NCI-H460 (cell line): ENCODE data around the gene ALG12. TPM values are rescaled to one million over a fixed set of nuclear protein-coding genes. Genes with fewer than 3 reads are reported as not detected.

Experiments used
- DNase-seq: peaks from one replicate; pipeline ENCODE4 v3.0.0-alpha.2; 2016; ENCODE audit warnings: low read depth; ENCODE audit errors: extremely low read depth
- total RNA-seq: library from RNA; depleted of rRNA; stranded (reverse); fragments of >200 nt; shearing (Covaris generic); gene quantifications from 2 replicates; pipeline ENCODE4 v1.2.3, GENCODE V29; 2014

The ALG12 gene
- total RNA-seq, 1 experiment from 2014 or later, result 10.7 TPM

DNA sequence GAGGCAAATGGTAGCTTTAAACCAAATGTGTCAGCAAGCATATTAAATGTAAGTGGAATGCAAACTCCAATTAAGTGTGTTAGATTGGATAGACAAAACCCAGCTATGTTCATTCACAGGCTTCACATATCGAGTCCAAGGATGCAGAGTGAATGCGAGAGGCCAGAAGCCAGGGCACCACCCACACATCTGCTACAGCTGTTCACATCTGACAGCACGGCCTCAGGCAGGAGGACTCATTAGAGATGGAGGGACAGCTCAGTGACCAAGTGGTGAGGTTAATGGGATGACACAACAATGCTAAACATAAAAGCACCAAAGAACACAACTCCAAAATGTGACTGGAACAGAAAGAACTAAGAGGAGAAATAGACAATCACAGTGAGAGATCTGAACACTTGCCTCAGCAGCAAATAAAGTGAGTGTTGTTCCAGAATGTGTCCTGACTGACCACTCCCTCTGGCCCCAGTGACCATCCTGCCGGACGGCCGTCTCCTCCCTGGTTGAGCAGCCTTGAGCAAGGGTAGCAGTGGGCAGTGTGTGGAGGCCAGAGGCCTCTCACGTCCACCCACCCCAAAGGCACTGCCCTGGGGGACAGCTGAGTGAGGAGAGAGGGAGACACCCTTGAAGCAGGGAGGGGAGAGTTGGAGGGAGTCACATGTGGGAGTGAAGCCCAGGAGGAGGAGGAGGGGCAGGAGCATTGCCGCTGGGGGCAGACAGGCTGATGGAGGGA lies 23.8 kb downstream of the ALG12 start:
- no peak for DNase-seq

DNA sequence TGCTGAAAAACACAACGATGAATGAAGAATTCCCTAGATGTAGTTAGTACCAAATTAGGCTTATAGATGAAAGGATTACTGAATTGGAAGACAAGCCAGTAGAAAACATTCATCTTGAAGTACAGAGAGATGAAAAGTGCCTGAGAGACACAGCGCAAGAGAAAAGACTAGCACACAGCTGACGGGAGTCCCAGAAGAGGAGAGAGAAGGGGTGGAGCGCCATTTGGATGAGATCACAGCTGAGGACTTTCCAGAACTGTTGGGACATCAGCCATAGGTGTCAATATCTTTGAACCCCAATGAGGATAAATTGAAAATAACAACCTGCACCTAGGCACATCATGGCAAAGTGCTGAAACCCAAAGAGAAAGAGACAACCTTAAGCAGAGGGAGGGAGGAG lies 25.2 kb downstream of the ALG12 start:
- no peak for DNase-seq

DNA sequence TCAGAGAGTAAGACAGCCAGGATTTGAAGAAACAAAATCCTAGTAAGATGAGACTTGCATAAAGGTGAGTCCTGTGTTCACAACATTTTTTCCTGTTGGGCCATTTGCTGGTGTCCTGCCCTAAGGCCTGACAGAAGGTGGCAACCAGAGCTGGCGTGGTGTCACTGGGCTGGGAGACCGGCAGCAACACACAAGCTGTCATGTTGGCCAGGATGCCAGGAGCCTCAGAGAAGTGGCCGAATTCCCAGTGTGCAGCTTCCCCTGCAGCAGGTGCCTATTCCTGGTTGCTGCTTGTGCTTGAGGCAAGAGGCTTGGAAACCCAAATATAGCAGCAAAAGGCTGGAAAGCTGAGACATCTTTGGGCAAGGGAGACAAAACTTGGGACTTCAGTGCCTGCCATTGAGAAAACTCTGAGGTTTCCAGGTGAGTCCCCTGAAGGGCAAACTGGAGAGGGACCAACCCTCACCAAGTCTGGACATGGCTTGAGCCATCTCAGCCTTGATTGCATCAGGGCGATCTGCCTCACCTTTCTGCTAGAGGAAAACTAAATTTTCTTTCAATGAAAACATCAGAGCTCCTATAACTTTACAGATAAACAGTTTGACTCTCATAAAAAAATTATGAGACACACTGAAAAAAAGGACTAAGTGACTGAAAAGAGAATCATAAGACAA lies 25.9 kb downstream of the ALG12 start:
- no peak for DNase-seq

DNA sequence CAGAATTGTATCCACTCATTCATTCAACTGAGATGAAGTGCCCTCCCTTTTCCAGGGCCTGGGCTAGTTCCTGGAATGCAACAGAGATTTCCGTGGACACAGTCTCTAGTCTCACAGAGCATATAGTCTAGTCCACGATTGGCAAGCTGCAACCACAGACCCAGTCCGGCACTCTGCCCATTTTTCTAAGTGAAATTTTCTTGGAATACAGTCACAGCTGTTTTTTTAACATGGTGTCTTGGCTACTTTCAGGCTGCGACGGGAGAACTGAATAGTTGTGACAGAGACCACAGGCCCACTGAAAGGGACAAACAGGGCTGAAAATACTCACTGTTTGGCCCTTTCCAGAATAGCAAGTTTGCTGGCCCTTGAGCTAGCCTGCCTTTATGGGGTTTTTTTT lies 29.2 kb downstream of the ALG12 start:
- DNase-seq, result no peak

DNA sequence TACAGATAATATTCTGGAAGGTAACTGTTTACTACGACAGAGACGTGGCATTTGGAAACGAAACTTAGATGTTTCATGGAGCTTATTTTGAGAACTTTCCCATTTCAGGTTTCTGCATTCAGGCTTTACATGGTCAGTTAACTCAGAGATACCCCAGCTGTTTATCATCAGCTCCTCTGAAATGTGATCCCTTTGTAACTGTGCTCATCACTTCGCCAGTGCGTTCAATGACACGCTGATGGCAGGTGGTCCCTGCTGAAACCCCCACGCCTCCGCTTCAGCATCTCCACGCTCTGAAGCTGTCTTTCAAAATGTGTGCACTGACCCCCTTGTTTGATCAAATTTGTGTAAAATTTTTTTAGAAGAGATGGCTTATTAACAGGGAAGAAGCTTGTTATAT lies 30.5 kb downstream of the ALG12 start:
- DNase-seq, result no peak

DNA sequence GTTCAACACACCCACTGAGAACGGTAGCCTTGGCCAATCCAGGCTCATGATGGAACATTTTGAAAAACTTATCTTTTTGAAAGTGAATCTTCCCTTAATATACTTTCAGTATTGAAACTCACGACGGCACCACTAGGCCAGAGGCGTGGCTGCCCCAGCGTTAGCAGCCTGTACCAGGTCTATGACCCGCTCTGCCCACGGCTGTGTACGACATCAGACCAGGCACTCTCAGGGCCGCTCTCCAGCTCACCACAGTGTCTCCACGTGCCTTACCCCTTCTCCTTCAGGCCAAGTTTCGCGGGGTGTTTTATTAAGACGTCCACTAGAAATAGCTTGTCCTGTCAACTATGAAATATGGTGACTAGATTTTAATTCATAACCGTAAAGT lies 31.2 kb downstream of the ALG12 start:
- no peak for DNase-seq

DNA sequence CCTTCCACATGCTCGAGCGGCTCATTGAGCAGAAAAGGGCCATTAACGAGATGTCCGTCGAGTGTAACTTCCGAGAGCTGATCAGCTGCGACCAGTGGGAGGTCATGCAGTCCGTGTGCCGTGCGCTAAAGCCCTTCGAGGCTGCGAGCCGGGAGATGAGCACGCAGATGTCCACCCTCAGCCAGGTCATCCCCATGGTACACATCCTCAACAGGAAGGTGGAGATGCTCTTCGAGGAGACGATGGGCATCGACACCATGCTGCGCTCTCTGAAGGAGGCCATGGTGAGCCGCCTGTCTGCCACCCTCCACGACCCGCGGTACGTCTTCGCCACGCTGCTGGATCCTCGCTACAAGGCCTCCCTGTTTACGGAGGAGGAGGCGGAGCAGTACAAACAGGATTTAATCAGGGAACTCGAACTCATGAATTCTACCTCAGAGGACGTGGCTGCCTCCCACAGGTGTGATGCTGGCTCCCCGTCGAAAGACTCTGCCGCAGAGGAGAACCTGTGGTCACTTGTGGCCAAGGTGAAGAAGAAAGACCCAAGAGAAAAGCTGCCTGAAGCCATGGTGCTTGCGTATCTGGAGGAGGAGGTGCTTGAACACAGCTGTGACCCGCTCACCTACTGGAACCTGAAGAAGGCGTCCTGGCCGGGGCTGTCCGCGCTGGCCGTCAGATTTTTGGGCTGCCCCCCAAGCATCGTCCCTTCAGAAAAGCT lies 31.7 kb downstream of the ALG12 start:
- no peak for DNase-seq

DNA sequence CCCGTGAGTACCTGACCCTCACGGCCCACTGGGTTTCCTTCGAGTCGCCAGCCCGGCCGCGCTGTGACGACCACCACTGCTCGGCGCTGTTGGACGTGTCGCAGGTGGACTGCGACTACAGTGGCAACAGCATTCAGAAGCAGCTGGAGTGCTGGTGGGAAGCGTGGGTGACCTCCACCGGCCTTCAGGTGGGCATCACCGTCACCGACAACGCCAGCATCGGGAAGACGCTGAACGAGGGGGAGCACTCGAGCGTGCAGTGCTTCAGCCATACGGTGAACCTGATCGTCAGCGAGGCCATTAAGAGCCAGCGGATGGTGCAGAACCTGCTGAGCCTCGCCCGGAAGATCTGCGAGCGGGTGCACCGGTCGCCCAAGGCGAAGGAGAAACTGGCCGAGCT lies 32.4 kb downstream of the ALG12 start:
- DNase-seq, result no peak

DNA sequence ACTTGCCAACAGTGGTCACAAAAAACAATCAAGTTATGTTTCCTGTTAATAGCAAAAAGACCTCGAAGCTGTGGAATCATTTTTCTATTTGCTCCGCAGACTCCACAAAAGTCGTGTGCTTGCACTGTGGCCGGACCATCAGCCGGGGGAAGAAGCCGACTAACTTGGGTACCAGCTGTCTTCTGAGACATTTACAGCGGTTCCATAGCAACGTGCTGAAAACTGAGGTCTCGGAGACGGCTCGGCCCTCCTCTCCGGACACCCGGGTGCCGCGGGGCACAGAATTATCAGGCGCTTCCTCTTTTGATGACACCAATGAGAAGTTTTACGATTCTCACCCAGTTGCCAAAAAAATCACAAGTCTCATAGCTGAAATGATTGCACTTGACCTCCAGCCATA lies 33.0 kb downstream of the ALG12 start:
- DNase-seq, result no peak

DNA sequence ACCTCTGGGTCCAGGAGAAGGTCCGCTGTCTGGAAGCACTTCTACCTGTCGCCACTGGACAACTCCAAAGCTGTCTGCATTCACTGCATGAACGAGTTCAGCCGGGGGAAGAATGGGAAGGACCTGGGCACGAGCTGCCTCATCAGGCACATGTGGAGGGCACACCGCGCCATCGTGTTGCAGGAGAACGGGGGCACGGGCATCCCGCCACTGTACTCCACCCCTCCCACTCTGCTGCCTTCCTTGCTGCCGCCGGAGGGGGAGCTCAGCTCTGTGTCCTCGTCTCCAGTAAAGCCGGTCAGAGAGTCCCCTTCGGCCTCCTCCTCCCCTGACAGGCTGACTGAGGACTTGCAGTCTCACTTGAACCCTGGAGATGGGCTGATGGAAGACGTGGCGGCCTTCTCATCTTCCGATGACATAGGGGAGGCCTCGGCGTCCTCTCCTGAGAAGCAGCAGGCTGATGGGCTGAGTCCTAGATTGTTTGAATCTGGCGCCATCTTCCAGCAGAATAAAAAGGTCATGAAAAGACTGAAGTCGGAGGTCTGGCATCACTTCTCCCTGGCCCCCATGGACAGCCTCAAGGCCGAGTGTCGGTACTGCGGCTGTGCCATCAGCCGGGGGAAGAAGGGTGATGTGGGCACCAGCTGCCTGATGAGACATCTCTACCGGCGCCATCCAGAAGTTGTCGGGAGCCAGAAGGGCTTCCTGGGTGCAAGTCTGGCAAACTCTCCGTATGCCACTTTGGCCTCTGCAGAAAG lies 33.6 kb downstream of the ALG12 start:
- no peak for DNase-seq

DNA sequence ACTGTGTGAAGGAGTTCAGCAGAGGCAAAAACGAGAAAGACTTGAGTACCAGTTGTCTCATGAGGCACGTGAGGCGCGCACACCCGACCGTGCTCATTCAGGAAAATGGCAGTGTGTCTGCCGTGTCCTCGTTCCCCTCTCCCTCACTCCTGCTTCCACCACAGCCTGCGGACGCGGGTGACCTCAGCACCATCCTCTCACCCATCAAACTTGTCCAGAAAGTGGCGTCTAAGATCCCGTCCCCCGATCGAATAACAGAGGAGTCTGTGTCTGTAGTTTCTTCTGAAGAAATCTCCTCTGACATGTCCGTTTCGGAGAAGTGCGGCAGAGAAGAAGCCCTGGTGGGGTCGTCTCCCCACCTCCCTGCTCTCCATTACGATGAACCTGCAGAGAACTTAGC lies 34.2 kb downstream of the ALG12 start:
- no peak for DNase-seq

DNA sequence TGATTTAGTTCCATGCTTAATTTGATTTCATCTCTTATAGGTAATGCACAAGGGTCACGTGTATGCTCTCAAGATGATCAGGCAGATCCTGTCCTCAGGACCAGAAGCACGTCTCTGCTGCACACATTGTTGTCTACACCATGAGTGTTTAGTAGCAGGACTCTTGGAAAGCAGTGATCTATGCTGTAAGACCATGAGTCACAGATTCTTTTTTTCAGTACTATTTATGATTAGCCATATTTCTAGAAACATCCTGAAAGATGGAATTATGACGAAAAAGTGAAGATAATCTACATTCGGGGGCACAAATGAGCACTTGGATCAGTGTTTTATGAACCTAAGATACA lies 35.0 kb downstream of the ALG12 start:
- no peak for DNase-seq

DNA sequence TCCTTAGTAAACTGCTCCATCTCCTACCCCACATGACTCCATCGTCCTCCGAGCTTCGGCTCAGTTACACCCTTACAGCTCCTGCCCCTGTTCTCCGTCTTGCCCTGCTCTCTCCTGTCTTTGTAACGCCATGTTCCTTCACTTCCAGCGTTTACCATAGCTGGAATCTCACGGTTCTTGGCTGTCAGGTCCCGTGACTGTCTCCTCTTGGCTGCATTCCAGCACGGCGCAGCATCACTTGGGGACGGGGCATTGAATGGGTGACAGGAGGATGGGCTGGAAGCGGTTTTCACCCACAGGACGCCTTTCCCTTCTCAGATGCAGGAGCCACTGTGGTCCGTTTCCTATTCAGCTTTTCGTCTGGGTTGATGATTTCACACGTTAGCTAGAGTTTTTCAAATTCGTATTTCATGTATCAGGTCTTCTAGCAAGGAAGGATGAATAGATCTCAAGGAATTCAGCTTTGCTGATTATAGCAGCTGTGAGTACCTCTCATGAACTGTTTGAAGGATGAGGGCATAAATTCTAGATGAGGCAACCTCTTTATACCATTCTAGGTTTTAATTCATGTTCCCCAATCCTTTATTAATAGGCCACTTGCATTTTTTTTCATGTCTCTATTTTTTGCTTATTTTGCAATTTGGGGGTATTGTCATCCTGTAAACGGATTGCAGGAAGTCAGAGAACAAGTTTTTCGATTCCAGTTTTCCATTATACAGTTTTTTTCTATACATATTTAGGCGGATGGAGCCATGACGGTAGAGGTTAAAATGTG lies 35.5 kb downstream of the ALG12 start:
- no peak for DNase-seq

DNA sequence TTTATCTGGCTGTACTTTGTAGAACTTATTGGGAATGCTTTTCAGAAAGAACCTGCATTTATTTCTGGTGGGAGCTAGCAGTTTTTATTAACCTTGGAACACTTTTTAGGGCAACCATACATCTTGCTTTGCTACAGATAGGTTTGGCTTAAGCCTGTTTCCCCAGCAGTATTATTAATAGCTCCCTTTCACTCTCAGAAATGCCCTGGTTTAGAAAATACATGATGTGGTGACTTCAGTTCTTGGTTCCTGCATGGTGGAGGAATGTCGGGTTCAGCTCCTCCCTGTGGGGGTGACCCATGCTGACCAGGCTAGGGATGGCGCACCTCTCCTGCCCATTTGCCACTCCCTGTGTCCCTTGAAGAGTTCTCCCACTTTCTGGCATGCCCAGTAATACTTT lies 36.4 kb downstream of the ALG12 start:
- no peak for DNase-seq

DNA sequence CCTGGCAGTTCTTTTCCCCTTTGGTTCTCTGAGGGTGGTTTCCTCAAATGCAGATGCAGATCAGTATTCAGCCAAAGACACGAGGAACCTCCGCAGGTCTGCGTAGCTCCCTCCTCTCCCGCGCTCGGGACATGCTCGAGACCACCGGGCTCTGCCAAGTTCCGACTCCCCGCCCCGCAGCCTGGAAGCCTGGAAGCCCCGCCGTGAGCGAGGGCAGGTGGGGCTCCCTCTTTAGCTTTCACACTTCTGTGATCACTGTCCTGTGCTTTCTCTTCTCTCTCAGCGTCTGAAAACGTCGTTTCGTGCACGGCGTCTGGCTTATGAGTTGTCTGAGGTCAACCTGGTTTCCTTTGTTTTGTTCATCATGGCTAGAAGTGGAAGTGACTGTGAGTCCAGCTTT lies 38.0 kb downstream of the ALG12 start:
- DNase-seq, result no peak

DNA sequence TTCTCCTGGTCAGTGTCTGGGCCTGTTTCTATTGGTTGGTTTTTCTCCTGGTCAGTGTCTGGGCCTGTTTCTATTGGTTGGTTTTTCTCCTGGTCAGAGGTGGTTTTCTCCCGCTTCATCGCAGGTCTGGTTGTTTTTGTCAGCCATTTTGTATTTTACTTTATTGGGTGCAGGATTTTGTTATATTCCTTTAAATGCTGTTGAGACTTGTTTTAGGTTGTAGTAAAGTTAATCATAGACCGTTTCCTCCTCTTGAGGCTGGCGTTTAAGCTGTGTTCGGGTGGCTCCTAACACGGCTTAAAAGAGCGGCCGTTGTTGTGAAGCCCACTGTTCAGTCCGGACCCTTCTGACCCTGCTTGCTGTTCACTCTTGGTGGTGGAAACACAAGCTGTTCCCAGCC lies 38.4 kb downstream of the ALG12 start:
- DNase-seq, result no peak

DNA sequence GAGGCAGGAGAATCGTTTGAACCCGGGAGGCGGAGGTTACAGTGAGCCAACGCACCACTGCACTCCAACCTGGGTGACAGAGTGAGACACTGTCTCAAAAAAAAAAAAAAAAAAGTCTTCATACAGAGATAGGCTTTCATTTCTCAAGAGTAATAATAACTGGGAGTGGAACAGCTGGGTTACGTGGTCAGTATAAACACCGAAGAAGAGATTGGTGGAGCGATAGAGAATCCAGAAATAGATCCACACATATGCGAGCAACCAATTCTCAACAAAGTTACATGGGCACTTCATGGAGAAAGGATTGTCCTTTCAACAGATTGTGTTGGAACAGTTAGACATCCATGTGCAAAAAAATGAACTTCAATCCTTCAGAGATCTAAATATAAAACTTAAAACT lies 40.0 kb downstream of the ALG12 start:
- DNase-seq, result no peak

DNA sequence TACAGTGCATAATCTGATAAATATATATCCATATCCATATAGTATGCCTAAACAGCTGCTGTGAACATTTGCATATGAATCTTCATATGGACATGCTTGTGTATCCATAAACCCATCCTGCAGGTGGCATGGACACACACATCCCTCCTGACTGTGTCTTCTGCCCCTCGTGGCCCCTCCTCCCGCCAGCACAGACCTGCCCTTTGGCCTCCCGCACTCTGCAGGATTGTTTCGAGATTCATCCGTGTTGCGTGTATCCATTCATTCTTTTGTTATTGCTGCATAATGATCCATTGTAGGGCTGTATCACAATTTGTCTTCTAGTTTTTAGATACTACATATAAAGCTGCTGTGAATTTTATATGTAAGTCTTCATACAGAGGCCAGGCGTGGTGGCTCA lies 40.6 kb downstream of the ALG12 start:
- no peak for DNase-seq

DNA sequence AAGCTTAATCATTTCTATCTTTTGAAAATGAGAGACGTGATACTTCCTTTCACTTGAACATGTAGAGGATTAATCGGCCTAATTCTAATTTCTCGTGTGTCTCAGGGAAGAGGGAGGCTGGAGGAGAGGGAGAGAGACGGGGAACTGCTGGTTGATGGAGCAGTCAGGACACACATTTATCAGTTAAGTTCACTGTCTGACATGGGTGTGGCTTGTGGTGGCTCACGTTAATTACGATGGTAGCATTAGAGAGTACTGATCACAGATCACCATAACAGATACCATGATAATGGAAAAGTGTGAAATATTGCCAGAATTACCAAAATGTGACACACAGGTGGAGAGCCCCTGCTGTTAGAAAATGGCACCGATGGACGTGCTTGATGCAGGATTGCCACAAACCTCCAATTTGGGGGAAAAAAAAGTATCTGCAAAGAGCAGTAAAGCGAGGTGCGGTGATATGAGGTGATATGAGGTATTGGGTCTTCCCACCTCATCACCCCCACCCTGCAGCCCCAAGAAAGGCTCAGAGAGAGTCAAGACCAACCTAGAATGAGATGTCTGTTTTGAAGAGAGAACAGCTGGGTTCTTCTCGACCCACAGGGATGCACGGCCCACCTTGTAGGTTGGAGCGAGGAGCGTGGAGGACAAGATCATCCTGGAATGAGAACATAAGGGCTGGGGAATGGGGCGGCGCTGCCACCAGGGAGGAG lies 44.9 kb downstream of the ALG12 start:
- no peak for DNase-seq

DNA sequence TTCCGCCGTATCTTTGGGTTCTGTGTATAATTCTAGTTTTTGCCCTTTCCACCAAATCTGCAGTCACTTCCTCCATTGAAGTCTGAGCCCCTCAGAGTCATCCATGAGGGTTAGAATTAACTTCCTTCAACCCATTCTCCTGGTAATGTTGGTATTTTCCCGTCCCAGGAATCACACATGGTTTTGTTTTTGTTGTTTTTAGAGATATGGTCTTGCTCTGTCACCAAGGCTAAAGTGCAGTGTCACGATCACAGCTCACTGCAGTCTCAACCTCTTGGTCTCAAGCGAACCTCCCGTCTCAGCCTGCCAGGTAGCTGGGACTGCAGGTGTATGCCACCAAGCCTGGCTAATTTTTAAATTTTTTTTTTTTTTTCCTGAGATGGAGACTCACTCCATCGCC lies 45.9 kb downstream of the ALG12 start:
- no peak for DNase-seq
